ENCODE measurements around the gene FAH. TPM values are rescaled to one million over a fixed set of nuclear protein-coding genes. Genes with fewer than 3 reads are reported as not detected.

FAH gene
- total and polyA plus RNA-seq, 2 donors (not counting 1 experiment from before 2014, with no cell fraction given): 1.1 to 5.1 TPM

DNA sequence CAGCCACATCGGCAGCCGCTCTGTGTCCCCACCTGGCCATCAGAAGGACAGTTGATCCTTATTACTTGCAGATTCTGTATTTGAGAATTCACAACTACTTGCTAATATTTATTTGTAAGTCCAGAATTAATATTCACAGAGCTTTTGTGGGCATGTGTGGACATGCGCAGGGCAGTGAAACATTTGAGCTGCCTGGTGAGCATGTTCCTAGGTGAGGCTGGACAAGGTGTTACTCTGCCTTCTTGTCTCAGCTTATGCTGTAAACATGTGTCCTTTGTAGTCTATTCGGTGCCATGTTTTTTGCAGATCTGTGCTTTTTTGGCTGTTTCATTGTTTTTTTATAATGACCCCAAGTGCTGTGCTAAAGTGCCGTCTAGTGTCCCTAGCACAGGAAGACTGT, 15.6 kb downstream of the FAH start:
- WGBS (ENCODE audit: insufficient coverage): 100% methylated on average over 2 of the region's 5 CpGs
- no peaks in the 10 kb centered on the region for H3K27me3 ChIP-seq (replicated peaks in 1 of 4; ENCODE audit: control extremely low read depth in 1 of 4, control insufficient read depth in 3 of 4, insufficient read depth in 4 of 4, low read length in 3 of 4)

GRCh38 chr15:80169768-80170357, 17.1 kb downstream of the FAH start:
- Histone ChIP-seq H3K27ac (ENCODE audit: low read length in 2 of 2) (no peak overlapping the region), H3K4me3 (ENCODE audit: control extremely low read depth in 1 of 5, extremely low read depth in 1 of 5, insufficient read depth in 1 of 5, low read depth in 2 of 5, low read length in 4 of 5) (no peak overlapping the region), H3K4me1 (ENCODE audit: control insufficient read depth in 2 of 2, insufficient read depth in 2 of 2, low read length in 2 of 2) (no peaks in the 10 kb centered on the region), H3K9ac (ENCODE audit: low read length) (no peak overlapping the region), H3K9me3 (ENCODE audit: control extremely low read depth in 1 of 3, control insufficient read depth in 2 of 3, insufficient read depth in 1 of 3, low read length in 2 of 3) (no peaks in the 10 kb centered on the region), H2AFZ (ENCODE audit: insufficient read depth, low read depth, low read length, poor library complexity, severe bottlenecking) (no peak overlapping the region), H3K27me3 (replicated peaks in 1 of 4; ENCODE audit: control extremely low read depth in 1 of 4, control insufficient read depth in 3 of 4, insufficient read depth in 4 of 4, low read length in 3 of 4) (no peaks in the 10 kb centered on the region), H3K4me2 (replicated peaks; ENCODE audit: low read depth, low read length, poor library complexity, severe bottlenecking) (no peak overlapping the region), H3K79me2 (ENCODE audit: control insufficient read depth, insufficient read depth, low read length) (no peaks in the 10 kb centered on the region), H4K20me1 (ENCODE audit: control insufficient read depth, insufficient read depth, low read length, poor library complexity, severe bottlenecking) (no peaks in the 10 kb centered on the region), H3K36me3 (replicated peaks in 1 of 2; ENCODE audit: control extremely low read depth in 1 of 2, control insufficient read depth in 1 of 2, extremely low read depth in 1 of 2, insufficient read depth in 2 of 2, low read length in 1 of 2) (no peaks in the 10 kb centered on the region)
- ATAC-seq (ENCODE audit: low read depth) (no peak), DNase-seq (no peak)
- TF ChIP-seq EZH2 (IDR thresholded peaks at IDR 0.05; ENCODE audit: borderline replicate concordance, insufficient read depth, low read depth, low read length, poor library complexity, severe bottlenecking): no peak
- TF ChIP-seq, protein P1, sequence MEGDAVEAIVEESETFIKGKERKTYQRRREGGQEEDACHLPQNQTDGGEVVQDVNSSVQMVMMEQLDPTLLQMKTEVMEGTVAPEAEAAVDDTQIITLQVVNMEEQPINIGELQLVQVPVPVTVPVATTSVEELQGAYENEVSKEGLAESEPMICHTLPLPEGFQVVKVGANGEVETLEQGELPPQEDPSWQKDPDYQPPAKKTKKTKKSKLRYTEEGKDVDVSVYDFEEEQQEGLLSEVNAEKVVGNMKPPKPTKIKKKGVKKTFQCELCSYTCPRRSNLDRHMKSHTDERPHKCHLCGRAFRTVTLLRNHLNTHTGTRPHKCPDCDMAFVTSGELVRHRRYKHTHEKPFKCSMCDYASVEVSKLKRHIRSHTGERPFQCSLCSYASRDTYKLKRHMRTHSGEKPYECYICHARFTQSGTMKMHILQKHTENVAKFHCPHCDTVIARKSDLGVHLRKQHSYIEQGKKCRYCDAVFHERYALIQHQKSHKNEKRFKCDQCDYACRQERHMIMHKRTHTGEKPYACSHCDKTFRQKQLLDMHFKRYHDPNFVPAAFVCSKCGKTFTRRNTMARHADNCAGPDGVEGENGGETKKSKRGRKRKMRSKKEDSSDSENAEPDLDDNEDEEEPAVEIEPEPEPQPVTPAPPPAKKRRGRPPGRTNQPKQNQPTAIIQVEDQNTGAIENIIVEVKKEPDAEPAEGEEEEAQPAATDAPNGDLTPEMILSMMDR (IDR thresholded peaks at IDR 0.05): no peak
- no peaks in the 10 kb centered on the region for H3K4me1 Mint-ChIP-seq
- CTCF ChIA-PET: interaction anchor here (1.0 kb wide), 1 partner anchor 789 kb away, joined by 4 read pairs; no protein-coding TSS in a partner anchor
- H3K27me3 Mint-ChIP-seq: no peaks in the 10 kb centered on the region
- WGBS (ENCODE audit: insufficient coverage): 96% methylated on average over 7 of the region's 12 CpGs
- H3K27ac Mint-ChIP-seq: no peak overlapping the region
- H3K4me3 Mint-ChIP-seq: no peak overlapping the region
- H3K9me3 Mint-ChIP-seq (ENCODE audit: insufficient read depth): no peaks in the 10 kb centered on the region
- intact Hi-C loops (cut with micrococcal nuclease): no loop called here
- POLR2A ChIA-PET: no interaction called here

More for the DNA sequence above, 15.6 kb downstream of the FAH start:
- no peak overlapping the region for H3K4me3 ChIP-seq (ENCODE audit: control extremely low read depth in 1 of 5, extremely low read depth in 1 of 5, insufficient read depth in 1 of 5, low read depth in 2 of 5, low read length in 4 of 5)
- Mint-ChIP-seq H3K27ac (no peak overlapping the region), H3K27me3 (no peaks in the 10 kb centered on the region), H3K4me1 (no peaks in the 10 kb centered on the region), H3K9me3 (ENCODE audit: insufficient read depth) (no peaks in the 10 kb centered on the region), H3K4me3 (no peak overlapping the region)
- H3K79me2 ChIP-seq (ENCODE audit: control insufficient read depth, insufficient read depth, low read length): no peaks in the 10 kb centered on the region
- H2AFZ ChIP-seq (ENCODE audit: insufficient read depth, low read depth, low read length, poor library complexity, severe bottlenecking): no peak overlapping the region
- H3K27ac ChIP-seq (ENCODE audit: low read length in 2 of 2): no peak overlapping the region
- no peaks in the 10 kb centered on the region for H3K36me3 ChIP-seq (replicated peaks in 1 of 2; ENCODE audit: control extremely low read depth in 1 of 2, control insufficient read depth in 1 of 2, extremely low read depth in 1 of 2, insufficient read depth in 2 of 2, low read length in 1 of 2)
- no peak for ATAC-seq (ENCODE audit: low read depth)
- ChIA-PET CTCF (interaction anchor here (0.9 to 1.7 kb wide), 3 partner anchors 11 to 786 kb away, joined by 3 to 4 read pairs (median 3); no protein-coding TSS in a partner anchor), POLR2A (no interaction called here)
- intact Hi-C loops (cut with micrococcal nuclease): no loop called here
- H3K9ac ChIP-seq (ENCODE audit: low read length): no peak overlapping the region
- no peaks in the 10 kb centered on the region for H3K9me3 ChIP-seq (ENCODE audit: control extremely low read depth in 1 of 3, control insufficient read depth in 2 of 3, insufficient read depth in 1 of 3, low read length in 2 of 3)
- H3K4me2 ChIP-seq (replicated peaks; ENCODE audit: low read depth, low read length, poor library complexity, severe bottlenecking): no peak overlapping the region
- no peaks in the 10 kb centered on the region for H3K4me1 ChIP-seq (ENCODE audit: control insufficient read depth in 2 of 2, insufficient read depth in 2 of 2, low read length in 2 of 2)
- no peak for DNase-seq
- no peak for TF ChIP-seq EZH2 (IDR thresholded peaks at IDR 0.05; ENCODE audit: borderline replicate concordance, insufficient read depth, low read depth, low read length, poor library complexity, severe bottlenecking)
- TF ChIP-seq, protein P1 (IDR thresholded peaks at IDR 0.05): no peak
- H4K20me1 ChIP-seq (ENCODE audit: control insufficient read depth, insufficient read depth, low read length, poor library complexity, severe bottlenecking): no peaks in the 10 kb centered on the region
